OCI-LY3 (cell line): ENCODE measurements around the gene CDC37.

Experiments used
- EZH2phosphoT487 ChIP-seq: fragments of 200-600 bp; shearing (Covaris generic); IDR thresholded peaks from 2 replicates; pipeline ENCODE4 v1.6.1; 2018; ENCODE audit warnings: antibody characterized with exemption, mixed run types, low read depth
- TF ChIP-seq, protein P1 (sequence below): fragments of 200-600, 300-600 bp; sonication (generic); IDR thresholded peaks from 2 replicates; pipeline ENCODE4 v1.5.1; 2014; ENCODE audit warnings: antibody characterized with exemption, low read length, low read depth

DNA sequence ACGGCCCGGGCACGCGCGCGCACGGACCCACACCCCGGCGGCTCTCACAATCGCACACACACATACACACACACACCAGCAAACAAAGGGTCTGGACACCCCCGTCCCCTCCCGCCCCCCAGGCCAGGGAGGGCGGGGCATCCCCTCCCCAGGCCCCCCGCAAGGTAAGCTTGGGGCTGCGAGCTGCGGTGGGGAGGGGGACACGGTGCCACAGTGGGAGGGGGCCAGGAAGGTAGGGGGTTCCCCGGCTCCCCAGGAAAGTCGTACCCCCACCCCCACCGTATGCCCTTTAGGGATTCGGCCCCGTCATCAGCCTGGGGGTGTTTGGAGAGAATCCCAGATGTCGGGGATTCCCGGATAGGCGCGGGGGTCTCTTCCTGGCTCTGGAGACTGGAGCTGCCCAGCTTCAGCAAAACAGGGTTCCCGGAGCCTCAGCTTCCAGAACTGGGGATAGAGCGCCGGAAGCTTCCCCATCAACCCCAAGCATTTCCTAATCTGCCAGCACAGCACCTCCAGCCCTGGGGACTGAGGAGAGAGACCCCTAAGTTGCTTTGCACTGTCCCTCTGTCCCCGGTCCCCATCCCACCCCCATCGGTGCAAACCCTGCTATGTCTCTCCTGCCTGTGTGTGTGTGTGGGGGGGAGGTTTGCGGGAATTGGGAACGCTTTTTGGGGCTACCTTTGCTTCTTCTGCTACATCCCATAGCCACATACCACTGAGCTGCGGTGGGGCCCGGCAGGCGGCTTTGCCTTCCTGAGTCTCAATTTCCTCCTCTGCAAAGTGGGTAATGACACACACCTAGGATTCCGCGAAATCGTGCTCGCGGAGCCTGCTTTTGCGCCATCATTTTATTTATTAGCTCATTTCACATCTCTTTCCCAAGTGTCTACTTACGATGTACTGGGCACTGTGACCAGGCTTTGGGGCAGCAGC lies 1.8 kb upstream of the CDC37 start:
- TF ChIP-seq, protein P1, sequence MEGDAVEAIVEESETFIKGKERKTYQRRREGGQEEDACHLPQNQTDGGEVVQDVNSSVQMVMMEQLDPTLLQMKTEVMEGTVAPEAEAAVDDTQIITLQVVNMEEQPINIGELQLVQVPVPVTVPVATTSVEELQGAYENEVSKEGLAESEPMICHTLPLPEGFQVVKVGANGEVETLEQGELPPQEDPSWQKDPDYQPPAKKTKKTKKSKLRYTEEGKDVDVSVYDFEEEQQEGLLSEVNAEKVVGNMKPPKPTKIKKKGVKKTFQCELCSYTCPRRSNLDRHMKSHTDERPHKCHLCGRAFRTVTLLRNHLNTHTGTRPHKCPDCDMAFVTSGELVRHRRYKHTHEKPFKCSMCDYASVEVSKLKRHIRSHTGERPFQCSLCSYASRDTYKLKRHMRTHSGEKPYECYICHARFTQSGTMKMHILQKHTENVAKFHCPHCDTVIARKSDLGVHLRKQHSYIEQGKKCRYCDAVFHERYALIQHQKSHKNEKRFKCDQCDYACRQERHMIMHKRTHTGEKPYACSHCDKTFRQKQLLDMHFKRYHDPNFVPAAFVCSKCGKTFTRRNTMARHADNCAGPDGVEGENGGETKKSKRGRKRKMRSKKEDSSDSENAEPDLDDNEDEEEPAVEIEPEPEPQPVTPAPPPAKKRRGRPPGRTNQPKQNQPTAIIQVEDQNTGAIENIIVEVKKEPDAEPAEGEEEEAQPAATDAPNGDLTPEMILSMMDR: no peak
- no peak for TF ChIP-seq EZH2phosphoT487
